Measurements from ENCODE around the gene VANGL1. TPM values are rescaled to one million over a fixed set of nuclear protein-coding genes. Genes with fewer than 3 reads are reported as not detected.

Gene VANGL1
- total RNA-seq, 2 experiments from 2014 or later, result 4.2 to 4.4 TPM

- Mint-ChIP-seq H3K27me3 (no peaks in the 10 kb centered on the region), H3K4me3 (no peak overlapping the region), H3K36me3 (peaks cover 5% of the 10 kb centered on the region), H3K4me1 (ENCODE audit: low read depth) (no peaks in the 10 kb centered on the region), H3K27ac (no peak overlapping the region), H3K9me3 (no peaks in the 10 kb centered on the region)
- intact Hi-C loops (cut with micrococcal nuclease), result no loop called here
- DNase-seq, result no peak
- POLR2A ChIA-PET, result no interaction called here
- CTCF ChIA-PET, result interaction anchor here (1.8 kb wide), 1 partner anchor 16 kb away, joined by 5 read pairs; no protein-coding TSS in a partner anchor
Measured at GRCh38 chr1:115690972-115691371, 49.2 kb downstream of the VANGL1 start.

GRCh38 chr1:115692224-115692623 lies 50.5 kb downstream of the VANGL1 start:
- H3K27ac Mint-ChIP-seq, result no peak overlapping the region
- no peaks in the 10 kb centered on the region for H3K4me1 Mint-ChIP-seq (ENCODE audit: low read depth)
- ChIA-PET CTCF (interaction anchor here (2.0 kb wide), 1 partner anchor 14 kb away, joined by 11 read pairs; no protein-coding TSS in a partner anchor), POLR2A (no interaction called here)
- no peak for DNase-seq
- peaks cover 5% of the 10 kb centered on the region for H3K36me3 Mint-ChIP-seq
- H3K27me3 Mint-ChIP-seq, result no peaks in the 10 kb centered on the region
- H3K9me3 Mint-ChIP-seq, result no peaks in the 10 kb centered on the region
- no peak overlapping the region for H3K4me3 Mint-ChIP-seq
- intact Hi-C loops (cut with micrococcal nuclease), result no loop called here

- CTCF ChIA-PET, result interaction anchor here (1.3 kb wide), 1 partner anchor 11 kb away, joined by 12 read pairs; no protein-coding TSS in a partner anchor
- H3K27ac Mint-ChIP-seq, result no peak overlapping the region
Measured at GRCh38 chr1:115694805-115695204, 53.0 kb downstream of the VANGL1 start.

GRCh38 chr1:115697619-115698018 lies 55.8 kb downstream of the VANGL1 start:
- H3K9me3 Mint-ChIP-seq, result no peaks in the 10 kb centered on the region
- intact Hi-C loops (cut with micrococcal nuclease), result no loop called here
- POLR2A ChIA-PET, result no interaction called here
- no peaks in the 10 kb centered on the region for H3K36me3 Mint-ChIP-seq
- CTCF ChIA-PET, result no interaction called here
- H3K27ac Mint-ChIP-seq, result no peak overlapping the region
- H3K4me3 Mint-ChIP-seq, result no peak overlapping the region
- H3K4me1 Mint-ChIP-seq (ENCODE audit: low read depth), result no peaks in the 10 kb centered on the region
- peaks cover 8% of the 10 kb centered on the region for H3K27me3 Mint-ChIP-seq
- DNase-seq, result no peak

More at GRCh38 chr1:115694805-115695204, 53.0 kb downstream of the VANGL1 start:
- intact Hi-C loops (cut with micrococcal nuclease), result no loop called here
- Mint-ChIP-seq H3K36me3 (peaks cover 5% of the 10 kb centered on the region), H3K4me3 (no peak overlapping the region), H3K4me1 (ENCODE audit: low read depth) (no peaks in the 10 kb centered on the region), H3K27me3 (peaks cover 3% of the 10 kb centered on the region), H3K9me3 (no peaks in the 10 kb centered on the region)
- DNase-seq, result no peak
- POLR2A ChIA-PET, result no interaction called here

- intact Hi-C loops (cut with micrococcal nuclease), result no loop called here
- no peaks in the 10 kb centered on the region for H3K36me3 Mint-ChIP-seq
- H3K9me3 Mint-ChIP-seq, result no peaks in the 10 kb centered on the region
- CTCF ChIA-PET, result interaction anchor here (1.0 kb wide), 1 partner anchor 93 kb away, joined by 3 read pairs; no protein-coding TSS in a partner anchor
- H3K27ac Mint-ChIP-seq, result no peak overlapping the region
- POLR2A ChIA-PET, result no interaction called here
- no peak overlapping the region for H3K4me3 Mint-ChIP-seq
- no peaks in the 10 kb centered on the region for H3K4me1 Mint-ChIP-seq (ENCODE audit: low read depth)
- DNase-seq, result no peak
- H3K27me3 Mint-ChIP-seq, result peaks cover 10% of the 10 kb centered on the region
Measured at GRCh38 chr1:115701090-115701489, 59.3 kb downstream of the VANGL1 start.

- POLR2A ChIA-PET, result no interaction called here
- Mint-ChIP-seq H3K27ac (no peak overlapping the region), H3K4me3 (no peak overlapping the region)
Measured at GRCh38 chr1:115702959-115703358, 61.2 kb downstream of the VANGL1 start.

GRCh38 chr1:115705085-115705951 lies 63.5 kb downstream of the VANGL1 start:
- Mint-ChIP-seq H3K9me3 (no peaks in the 10 kb centered on the region), H3K4me1 (ENCODE audit: low read depth) (no peaks in the 10 kb centered on the region), H3K27ac (no peak overlapping the region), H3K4me3 (no peak overlapping the region), H3K27me3 (peaks cover 26% of the 10 kb centered on the region), H3K36me3 (no peaks in the 10 kb centered on the region)
- ChIA-PET POLR2A (no interaction called here), CTCF (interaction anchor here (0.6 to 4.6 kb wide), 12 partner anchors 10 to 275 kb away, joined by 3 to 75 read pairs (median 8); no protein-coding TSS in a partner anchor)
- no peak for DNase-seq
- intact Hi-C loops (cut with micrococcal nuclease), result no loop called here

More at GRCh38 chr1:115702959-115703358, 61.2 kb downstream of the VANGL1 start:
- intact Hi-C loops (cut with micrococcal nuclease), result no loop called here
- Mint-ChIP-seq H3K4me1 (ENCODE audit: low read depth) (no peaks in the 10 kb centered on the region), H3K27me3 (peaks cover 16% of the 10 kb centered on the region), H3K9me3 (no peaks in the 10 kb centered on the region), H3K36me3 (no peaks in the 10 kb centered on the region)
- DNase-seq, result no peak
- CTCF ChIA-PET, result interaction anchor here (0.9 to 1.6 kb wide), 2 partner anchors 60 to 94 kb away, joined by 3 to 11 read pairs; no protein-coding TSS in a partner anchor

GRCh38 chr1:115705963-115706362 lies 64.2 kb downstream of the VANGL1 start:
- POLR2A ChIA-PET, result no interaction called here
- H3K4me1 Mint-ChIP-seq (ENCODE audit: low read depth), result no peaks in the 10 kb centered on the region
- no peak for DNase-seq
- H3K9me3 Mint-ChIP-seq, result no peaks in the 10 kb centered on the region
- intact Hi-C loops (cut with micrococcal nuclease), result no loop called here
- H3K4me3 Mint-ChIP-seq, result no peak overlapping the region
- no peaks in the 10 kb centered on the region for H3K36me3 Mint-ChIP-seq
- CTCF ChIA-PET, result interaction anchor here (0.5 to 4.6 kb wide), 38 partner anchors 10 to 1461 kb away, joined by 3 to 75 read pairs (median 5); no protein-coding TSS in a partner anchor
- peaks cover 27% of the 10 kb centered on the region for H3K27me3 Mint-ChIP-seq
- no peak overlapping the region for H3K27ac Mint-ChIP-seq

GRCh38 chr1:115706587-115707425 lies 65.0 kb downstream of the VANGL1 start:
- CTCF ChIA-PET, result interaction anchor here (0.5 to 4.6 kb wide), 56 partner anchors 9 to 1947 kb away, joined by 3 to 75 read pairs (median 4); no protein-coding TSS in a partner anchor
- Mint-ChIP-seq H3K36me3 (no peaks in the 10 kb centered on the region), H3K4me1 (ENCODE audit: low read depth) (no peaks in the 10 kb centered on the region), H3K27me3 (peaks cover 24% of the 10 kb centered on the region), H3K9me3 (no peaks in the 10 kb centered on the region), H3K27ac (no peak overlapping the region), H3K4me3 (no peak overlapping the region)
- DNase-seq, result no peak
- intact Hi-C loops (cut with micrococcal nuclease), result loop anchor here (1.0 kb wide), 1 partner anchor 99 kb away; no protein-coding TSS in a partner anchor
- POLR2A ChIA-PET, result no interaction called here

- intact Hi-C loops (cut with micrococcal nuclease), result no loop called here
- Mint-ChIP-seq H3K4me1 (ENCODE audit: low read depth) (no peaks in the 10 kb centered on the region), H3K27me3 (peaks cover 25% of the 10 kb centered on the region), H3K27ac (no peak overlapping the region), H3K36me3 (no peaks in the 10 kb centered on the region), H3K4me3 (no peak overlapping the region), H3K9me3 (no peaks in the 10 kb centered on the region)
- no peak for DNase-seq
- CTCF ChIA-PET, result interaction anchor here (1.1 kb wide), 1 partner anchor 103 kb away, joined by 4 read pairs; no protein-coding TSS in a partner anchor
- POLR2A ChIA-PET, result no interaction called here
Measured at GRCh38 chr1:115710859-115711624, 69.3 kb downstream of the VANGL1 start.

GRCh38 chr1:115712911-115713609 lies 71.3 kb downstream of the VANGL1 start:
- Mint-ChIP-seq H3K9me3 (no peaks in the 10 kb centered on the region), H3K27ac (no peak overlapping the region), H3K4me3 (no peak overlapping the region), H3K36me3 (no peaks in the 10 kb centered on the region), H3K4me1 (ENCODE audit: low read depth) (no peaks in the 10 kb centered on the region), H3K27me3 (peaks cover 25% of the 10 kb centered on the region)
- ChIA-PET CTCF (interaction anchor here (1.2 to 1.3 kb wide), 2 partner anchors 9 to 105 kb away, joined by 3 to 4 read pairs; no protein-coding TSS in a partner anchor), POLR2A (no interaction called here)
- DNase-seq, result no peak
- intact Hi-C loops (cut with micrococcal nuclease), result no loop called here

Data from activated CD4-positive, alpha-beta memory T cell treated with anti-CD3 and anti-CD28 coated beads for 36 hours (primary cell).